Neural progenitor cell (in vitro differentiated cells): ENCODE data around the gene CCDC201. TPM values are rescaled to one million over a fixed set of nuclear protein-coding genes. Genes with fewer than 3 reads are reported as not detected.

ENCODE experiments used
- DNase-seq: peaks from one replicate; pipeline ENCODE4 v3.0.0-alpha.2; 2016; ENCODE audit warnings: low spot score
- H2AFZ ChIP-seq: fragments of 200-600 bp; sonication (generic); replicated peaks from 2 replicates; pipeline ENCODE4 v1.6.1; 2016; ENCODE audit warnings: antibody characterized with exemption
- H3F3A ChIP-seq: fragments of 200-600 bp; sonication (generic); 2 replicates; pipeline ENCODE4 v1.6.1; 2016; ENCODE audit warnings: antibody characterized with exemption, low read depth
- H3K27ac ChIP-seq: fragments of 200-600 bp; sonication (generic); 2 replicates; pipeline ENCODE4 v1.5.1; 2016; ENCODE audit warnings: mild to moderate bottlenecking
- H3K27me3 ChIP-seq: fragments of 200-600 bp; sonication (generic); 2 replicates; pipeline ENCODE4 v1.6.1; 2016; ENCODE audit warnings: mild to moderate bottlenecking, moderate library complexity
- H3K36me3 ChIP-seq: fragments of 200-600 bp; sonication (generic); 2 replicates; pipeline ENCODE4 v1.5.1; 2016
- H3K4me1 ChIP-seq: fragments of 200-600 bp; sonication (generic); 2 replicates; pipeline ENCODE4 v1.6.1; 2016; ENCODE audit warnings: mixed run types
- H3K4me2 ChIP-seq: fragments of 200-600 bp; sonication (generic); 2 replicates; pipeline ENCODE4 v1.6.1; 2016
- H3K4me3 ChIP-seq: fragments of 200-600 bp; sonication (generic); 2 replicates; pipeline ENCODE4 v1.5.1; 2016
- H3K79me2 ChIP-seq: fragments of 200-600 bp; sonication (generic); 2 replicates; pipeline ENCODE4 v1.6.1; 2016; ENCODE audit warnings: low read depth
- H3K9ac ChIP-seq: fragments of 200-600 bp; sonication (generic); 2 replicates; pipeline ENCODE4 v1.6.1; 2016
- H3K9me3 ChIP-seq: fragments of 200-600 bp; sonication (generic); 2 replicates; pipeline ENCODE4 v1.5.1; 2016; ENCODE audit warnings: low read depth
- H4K20me1 ChIP-seq: fragments of 200-600 bp; sonication (generic); 2 replicates; pipeline ENCODE4 v1.6.1; 2016; ENCODE audit warnings: low read depth
- H3K27ac Mint-ChIP-seq: 3 replicates; pipeline ENCODE4 v1.8.0; 2021; ENCODE audit warnings: mixed read lengths
- H3K27me3 Mint-ChIP-seq: 2 replicates; pipeline ENCODE4 v1.8.0; 2022; ENCODE audit warnings: low read depth, mild to moderate bottlenecking, inconsistent platforms, moderate library complexity, mixed read lengths; ENCODE audit not compliant: insufficient read depth
- H3K36me3 Mint-ChIP-seq: 3 replicates; pipeline ENCODE4 v1.8.0; 2021; ENCODE audit warnings: mixed read lengths
- H3K4me1 Mint-ChIP-seq: 3 replicates; pipeline ENCODE4 v1.8.0; 2021; ENCODE audit warnings: mixed read lengths
- H3K4me3 Mint-ChIP-seq: 3 replicates; pipeline ENCODE4 v1.8.0; 2021; ENCODE audit warnings: mild to moderate bottlenecking, moderate library complexity, mixed read lengths
- H3K9me3 Mint-ChIP-seq: 3 replicates; pipeline ENCODE4 v1.8.0; 2020; ENCODE audit warnings: mixed read lengths
- EZH2 ChIP-seq: fragments of 200-600 bp; sonication (generic); IDR thresholded peaks from 2 replicates; pipeline ENCODE4 v1.6.1; 2017; ENCODE audit warnings: antibody characterized with exemption, mild to moderate bottlenecking, moderate library complexity
- EZH2phosphoT487 ChIP-seq: fragments of 200-600 bp; sonication (generic); IDR thresholded peaks from 2 replicates; pipeline ENCODE4 v1.6.1; 2017; ENCODE audit warnings: antibody characterized with exemption
- total RNA-seq: library from RNA; depleted of rRNA; stranded (reverse); fragments of >200 nt; gene quantifications from 2 replicates; pipeline ENCODE4 v1.2.3, GENCODE V29; 2015; ENCODE audit warnings: low replicate concordance
- TF ChIP-seq, protein P1 (sequence below): fragments of 200-600 bp; sonication (generic); IDR thresholded peaks from 2 replicates; pipeline ENCODE4 v1.5.1; 2017; ENCODE audit warnings: antibody characterized with exemption, mild to moderate bottlenecking

CCDC201 gene
- total RNA-seq, 1 donor from 2014 or later: not detected

- Histone ChIP-seq H3K36me3 (no peaks in the 10 kb centered on the region), H3K9ac (no peak overlapping the region), H3K4me1 (peaks cover 3% of the 10 kb centered on the region), H3K79me2 (no peaks in the 10 kb centered on the region), H2AFZ (no peak overlapping the region), H3K27me3 (peaks cover 25% of the 10 kb centered on the region), H4K20me1 (no peaks in the 10 kb centered on the region), H3K9me3 (no peaks in the 10 kb centered on the region), H3K4me2 (no peak overlapping the region), H3K4me3 (no peak overlapping the region), H3F3A (no peaks in the 10 kb centered on the region), H3K27ac (no peak overlapping the region)
- Mint-ChIP-seq H3K9me3 (no peaks in the 10 kb centered on the region), H3K27ac (no peak overlapping the region), H3K36me3 (no peaks in the 10 kb centered on the region), H3K4me1 (peaks cover 3% of the 10 kb centered on the region), H3K27me3 (peaks cover 15% of the 10 kb centered on the region), H3K4me3 (no peak overlapping the region)
- DNase-seq: no peak
- TF ChIP-seq EZH2phosphoT487 (no peak), EZH2 (no peak)
- TF ChIP-seq, protein P1, sequence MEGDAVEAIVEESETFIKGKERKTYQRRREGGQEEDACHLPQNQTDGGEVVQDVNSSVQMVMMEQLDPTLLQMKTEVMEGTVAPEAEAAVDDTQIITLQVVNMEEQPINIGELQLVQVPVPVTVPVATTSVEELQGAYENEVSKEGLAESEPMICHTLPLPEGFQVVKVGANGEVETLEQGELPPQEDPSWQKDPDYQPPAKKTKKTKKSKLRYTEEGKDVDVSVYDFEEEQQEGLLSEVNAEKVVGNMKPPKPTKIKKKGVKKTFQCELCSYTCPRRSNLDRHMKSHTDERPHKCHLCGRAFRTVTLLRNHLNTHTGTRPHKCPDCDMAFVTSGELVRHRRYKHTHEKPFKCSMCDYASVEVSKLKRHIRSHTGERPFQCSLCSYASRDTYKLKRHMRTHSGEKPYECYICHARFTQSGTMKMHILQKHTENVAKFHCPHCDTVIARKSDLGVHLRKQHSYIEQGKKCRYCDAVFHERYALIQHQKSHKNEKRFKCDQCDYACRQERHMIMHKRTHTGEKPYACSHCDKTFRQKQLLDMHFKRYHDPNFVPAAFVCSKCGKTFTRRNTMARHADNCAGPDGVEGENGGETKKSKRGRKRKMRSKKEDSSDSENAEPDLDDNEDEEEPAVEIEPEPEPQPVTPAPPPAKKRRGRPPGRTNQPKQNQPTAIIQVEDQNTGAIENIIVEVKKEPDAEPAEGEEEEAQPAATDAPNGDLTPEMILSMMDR: no peak
Measured at GRCh38 chr7:45893374-45893995, 20.6 kb upstream of the CCDC201 start.

GRCh38 chr7:45892407-45893035, 19.6 kb upstream of the CCDC201 start:
- H3K4me3 Mint-ChIP-seq: no peak overlapping the region
- peaks cover 35% of the 10 kb centered on the region for H3K27me3 ChIP-seq
- peaks cover 3% of the 10 kb centered on the region for H3K4me1 ChIP-seq
- no peaks in the 10 kb centered on the region for H3K79me2 ChIP-seq
- H3K36me3 ChIP-seq: no peaks in the 10 kb centered on the region
- no peak overlapping the region for H3K4me2 ChIP-seq
- no peak overlapping the region for H3K27ac Mint-ChIP-seq
- no peaks in the 10 kb centered on the region for H3K9me3 ChIP-seq
- no peak overlapping the region for H3K27ac ChIP-seq
- no peaks in the 10 kb centered on the region for H4K20me1 ChIP-seq
- H3K4me1 Mint-ChIP-seq: peaks cover 9% of the 10 kb centered on the region
- H2AFZ ChIP-seq: no peak overlapping the region
- DNase-seq: no peak
- no peak for TF ChIP-seq EZH2phosphoT487
- TF ChIP-seq, protein P1: no peak
- TF ChIP-seq EZH2: no peak
- no peak overlapping the region for H3K9ac ChIP-seq
- H3K4me3 ChIP-seq: no peak overlapping the region
- no peaks in the 10 kb centered on the region for H3K36me3 Mint-ChIP-seq
- no peaks in the 10 kb centered on the region for H3K9me3 Mint-ChIP-seq
- H3F3A ChIP-seq: no peaks in the 10 kb centered on the region
- H3K27me3 Mint-ChIP-seq: peaks cover 25% of the 10 kb centered on the region

GRCh38 chr7:45891462-45892402, 18.9 kb upstream of the CCDC201 start:
- H3K9me3 ChIP-seq: no peaks in the 10 kb centered on the region
- Mint-ChIP-seq H3K4me1 (peaks cover 9% of the 10 kb centered on the region), H3K27ac (no peak overlapping the region), H3K27me3 (peaks cover 29% of the 10 kb centered on the region), H3K4me3 (no peak overlapping the region), H3K36me3 (no peaks in the 10 kb centered on the region), H3K9me3 (no peaks in the 10 kb centered on the region)
- no peak overlapping the region for H3K9ac ChIP-seq
- H3K4me2 ChIP-seq: no peak overlapping the region
- no peak overlapping the region for H3K27ac ChIP-seq
- no peaks in the 10 kb centered on the region for H3K36me3 ChIP-seq
- DNase-seq: no peak
- TF ChIP-seq, protein P1: no peak
- TF ChIP-seq EZH2: no peak
- no peak for TF ChIP-seq EZH2phosphoT487
- H3K79me2 ChIP-seq: no peaks in the 10 kb centered on the region
- H3F3A ChIP-seq: no peaks in the 10 kb centered on the region
- no peak overlapping the region for H3K4me3 ChIP-seq
- H3K27me3 ChIP-seq: peaks cover 43% of the 10 kb centered on the region
- H4K20me1 ChIP-seq: no peaks in the 10 kb centered on the region
- H3K4me1 ChIP-seq: peaks cover 3% of the 10 kb centered on the region
- no peak overlapping the region for H2AFZ ChIP-seq
